PC-9 (cell line): Measurements from ENCODE around the gene STARD4. TPM values are rescaled to one million over a fixed set of nuclear protein-coding genes. Genes with fewer than 3 reads are reported as not detected.

Experiments used
- BruUV-seq: library from RNA; stranded (reverse); fragments of 400-500 nt; replicated peaks from 2 replicates; lab custom pipeline; 2021; lab: Mats Ljungman, UMichigan
- CTCF ChIA-PET: fragments of 300-600 bp; sonication (Branson Sonifier 250); formaldehyde crosslinking; loops from one replicate; lab custom pipeline; 2022; ENCODE audit warnings: antibody characterized with exemption; lab: Charles Lee
- POLR2A ChIA-PET: fragments of 300-600 bp; sonication (Branson Sonifier 250); formaldehyde crosslinking; loops from one replicate; lab custom pipeline; 2022; ENCODE audit warnings: antibody characterized with exemption; ENCODE audit not compliant: unreplicated experiment; lab: Charles Lee
- DNase-seq, 2 experiments: peaks; one replicate each; pipeline versions ENCODE4 v3.0.0 to v3.0.0-alpha.2; 2015 to 2022; ENCODE audit warnings: mixed read lengths in 1 of 2
- H2AFZ ChIP-seq: fragments of 200-600 bp; sonication (generic); 2 replicates; pipeline ENCODE4 v1.8.1; 2017; ENCODE audit warnings: antibody characterized with exemption
- H3F3A ChIP-seq: fragments of 200-600 bp; sonication (generic); 2 replicates; pipeline ENCODE4 v1.8.1; 2017; ENCODE audit warnings: antibody characterized with exemption, mild to moderate bottlenecking, low read depth; ENCODE audit not compliant: insufficient read depth
- H3K27ac ChIP-seq: fragments of 200-600 bp; sonication (generic); 2 replicates; pipeline ENCODE4 v1.6.1; 2016; ENCODE audit warnings: mixed run types
- H3K27me3 ChIP-seq: fragments of 200-600 bp; sonication (generic); 2 replicates; pipeline ENCODE4 v1.6.1; 2016; ENCODE audit warnings: low read depth, mixed run types; ENCODE audit not compliant: insufficient read depth
- H3K36me3 ChIP-seq: fragments of 200-600 bp; sonication (generic); 2 replicates; pipeline ENCODE4 v1.6.1; 2016; ENCODE audit warnings: low read depth, mixed run types
- H3K4me1 ChIP-seq: fragments of 200-600 bp; sonication (generic); replicated peaks from 2 replicates; pipeline ENCODE4 v1.6.1; 2016; ENCODE audit warnings: mixed run types; ENCODE audit not compliant: insufficient read depth
- H3K4me2 ChIP-seq: fragments of 200-600 bp; sonication (generic); 2 replicates; pipeline ENCODE4 v1.6.1; 2017; ENCODE audit warnings: mixed run types
- H3K4me3 ChIP-seq: fragments of 200-600 bp; sonication (generic); 2 replicates; pipeline ENCODE4 v1.6.1; 2016; ENCODE audit warnings: mixed run types
- H3K79me2 ChIP-seq: fragments of 200-600 bp; sonication (generic); 2 replicates; pipeline ENCODE4 v1.6.1; 2017; ENCODE audit warnings: low read depth, mixed run types
- H3K9me2 ChIP-seq: fragments of 200-600 bp; sonication (generic); 2 replicates; pipeline ENCODE4 v1.8.1; 2017; ENCODE audit warnings: mild to moderate bottlenecking; ENCODE audit not compliant: insufficient read depth
- H3K9me3 ChIP-seq: fragments of 200-600 bp; sonication (generic); 2 replicates; pipeline ENCODE4 v1.8.1; 2016; ENCODE audit warnings: low read depth; ENCODE audit not compliant: insufficient read depth
- H4K20me1 ChIP-seq: fragments of 200-600 bp; sonication (generic); 2 replicates; pipeline ENCODE4 v1.8.1; 2017; ENCODE audit not compliant: insufficient read depth
- CTCF ChIP-seq: fragments of 200-600 bp; sonication (generic); conservative IDR thresholded peaks from 2 replicates; pipeline ENCODE4 v1.6.1; 2017; ENCODE audit warnings: mixed run types, antibody characterized with exemption, mild to moderate bottlenecking, moderate library complexity
- EZH2 ChIP-seq: fragments of 200-600 bp; sonication (generic); IDR thresholded peaks from 2 replicates; pipeline ENCODE4 v1.8.0; 2017; ENCODE audit warnings: antibody characterized with exemption, low read depth
- intact Hi-C: fragments of 100-400 bp; cut with micrococcal nuclease; formaldehyde crosslinking; loops from one replicate; pipeline ENCODE4 v1.10.0; 2022; ENCODE audit not compliant: unreplicated experiment
- total RNA-seq: library from RNA; stranded (reverse); gene quantifications from 2 replicates; pipeline ENCODE4 v1.2.3, GENCODE V29; 2021

Gene STARD4
- total RNA-seq, 1 experiment from 2014 or later: 6.4 TPM

DNA sequence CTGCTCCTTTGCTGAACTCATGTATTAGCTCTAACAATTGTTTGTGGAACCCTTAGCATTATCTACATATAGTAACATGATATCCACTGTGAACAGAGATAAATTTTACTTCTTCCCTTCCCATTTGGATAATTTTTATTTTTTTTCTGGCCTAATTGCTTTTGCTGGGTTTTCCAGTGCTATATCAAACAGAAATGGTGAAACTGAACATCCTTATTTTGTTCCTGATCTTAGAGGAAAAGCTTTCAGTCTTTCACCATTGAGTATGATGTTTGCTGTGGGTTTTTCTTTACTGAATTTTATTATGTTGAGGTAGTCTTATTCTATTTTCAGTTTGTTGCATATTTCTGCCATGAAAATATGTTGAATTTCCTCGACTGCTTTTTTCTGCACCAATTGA is 44.8 kb upstream of the STARD4 start:
- H2AFZ ChIP-seq: no peak overlapping the region
- no peaks in the 10 kb centered on the region for H3K9me3 ChIP-seq
- intact Hi-C loops: no loop called here
- H3K36me3 ChIP-seq: no peaks in the 10 kb centered on the region
- POLR2A ChIA-PET: no interaction called here
- H3K4me2 ChIP-seq: no peak overlapping the region
- CTCF ChIA-PET: no interaction called here
- H3K4me1 ChIP-seq: no peaks in the 10 kb centered on the region
- no peak for DNase-seq
- H4K20me1 ChIP-seq: no peaks in the 10 kb centered on the region
- H3K27me3 ChIP-seq: no peaks in the 10 kb centered on the region
- no peak overlapping the region for H3K27ac ChIP-seq
- TF ChIP-seq EZH2 (no peak), CTCF (no peak)
- no peaks in the 10 kb centered on the region for H3K9me2 ChIP-seq
- no peaks in the 10 kb centered on the region for H3K79me2 ChIP-seq
- no peak overlapping the region for H3K4me3 ChIP-seq
- no peaks in the 10 kb centered on the region for H3F3A ChIP-seq
- no TSS peak for BruUV-seq

GRCh38 chr5:111556501-111556900 is 44.2 kb upstream of the STARD4 start:
- CTCF ChIA-PET: interaction anchor here (0.6 kb wide), 1 partner anchor 1959 kb away, joined by 3 read pairs; no protein-coding TSS in a partner anchor
- no peaks in the 10 kb centered on the region for H3K9me2 ChIP-seq
- H3K27me3 ChIP-seq: no peaks in the 10 kb centered on the region
- no peaks in the 10 kb centered on the region for H3K36me3 ChIP-seq
- no TSS peak for BruUV-seq
- H3K4me3 ChIP-seq: no peak overlapping the region
- intact Hi-C loops: no loop called here
- no peaks in the 10 kb centered on the region for H3F3A ChIP-seq
- no peaks in the 10 kb centered on the region for H4K20me1 ChIP-seq
- POLR2A ChIA-PET: no interaction called here
- no peaks in the 10 kb centered on the region for H3K79me2 ChIP-seq
- no peak for DNase-seq
- TF ChIP-seq CTCF (no peak), EZH2 (no peak)
- H3K4me2 ChIP-seq: no peak overlapping the region
- H3K9me3 ChIP-seq: no peaks in the 10 kb centered on the region
- H3K27ac ChIP-seq: no peak overlapping the region
- H3K4me1 ChIP-seq: no peaks in the 10 kb centered on the region
- H2AFZ ChIP-seq: no peak overlapping the region

- Histone ChIP-seq H3K4me2 (no peak overlapping the region), H3K27ac (no peak overlapping the region), H3K79me2 (no peaks in the 10 kb centered on the region), H2AFZ (no peak overlapping the region), H3F3A (no peaks in the 10 kb centered on the region), H3K4me3 (no peak overlapping the region), H3K9me3 (no peaks in the 10 kb centered on the region), H3K27me3 (no peaks in the 10 kb centered on the region), H3K36me3 (no peaks in the 10 kb centered on the region), H4K20me1 (no peaks in the 10 kb centered on the region), H3K9me2 (no peaks in the 10 kb centered on the region), H3K4me1 (no peaks in the 10 kb centered on the region)
- ChIA-PET POLR2A (no interaction called here), CTCF (interaction anchor here (0.6 kb wide), 1 partner anchor 1960 kb away, joined by 3 read pairs; no protein-coding TSS in a partner anchor)
- BruUV-seq: no TSS peak
- intact Hi-C loops: no loop called here
- no peak for DNase-seq
- no peak for TF ChIP-seq CTCF
- no peak for TF ChIP-seq EZH2
These were observed 43.4 kb upstream of the STARD4 start for GRCh38 chr5:111555760-111556159.
